Measurements from ENCODE around the gene IGSF8.

DNA sequence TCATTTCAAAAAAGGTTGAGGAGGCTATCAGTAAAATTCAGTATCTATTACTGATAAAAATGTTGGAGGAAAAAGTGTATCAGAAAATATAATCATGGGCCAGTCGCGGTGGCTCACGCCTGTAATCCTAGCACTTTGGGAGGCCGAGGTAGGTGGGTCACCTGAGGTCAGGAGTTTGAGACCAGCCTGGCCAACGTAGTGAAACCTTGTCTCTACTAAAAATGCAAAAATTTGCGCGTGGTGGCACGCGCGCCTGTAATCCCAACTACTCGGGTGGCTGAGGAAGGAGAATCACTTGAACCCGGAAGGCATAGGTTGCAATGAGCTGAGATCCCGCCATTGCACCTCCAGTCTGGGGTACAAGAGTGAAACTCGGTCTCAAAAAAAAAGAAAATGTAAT is 47.7 kb upstream of the IGSF8 start:
- TF ChIP-seq FOSL1 (IDR thresholded peaks at IDR 0.05; ENCODE audit: low read depth) (no peak), JUND (IDR thresholded peaks at IDR 0.05) (no peak), POLR2A (IDR thresholded peaks at IDR 0.05; ENCODE audit: borderline replicate concordance, extremely low read depth, insufficient read depth, insufficient read length) (no peak), EGR1 (IDR thresholded peaks at IDR 0.05; ENCODE audit: low read depth) (no peak), POLR2AphosphoS5 (IDR thresholded peaks at IDR 0.05; ENCODE audit: low read depth, low read length) (no peak), TCF7L2 (IDR thresholded peaks at IDR 0.05; ENCODE audit: borderline replicate concordance, extremely low read depth, insufficient read depth, insufficient read length) (no peak), RAD21 (IDR thresholded peaks at IDR 0.05; ENCODE audit: low read depth) (no peak), SIN3A (IDR thresholded peaks at IDR 0.05; ENCODE audit: low read depth) (no peak), ZNF274 (IDR thresholded peaks at IDR 0.05; ENCODE audit: low read depth, low read length) (no peak), CEBPB (IDR thresholded peaks at IDR 0.05; ENCODE audit: low read depth) (no peak)
- TF ChIP-seq, protein P1, sequence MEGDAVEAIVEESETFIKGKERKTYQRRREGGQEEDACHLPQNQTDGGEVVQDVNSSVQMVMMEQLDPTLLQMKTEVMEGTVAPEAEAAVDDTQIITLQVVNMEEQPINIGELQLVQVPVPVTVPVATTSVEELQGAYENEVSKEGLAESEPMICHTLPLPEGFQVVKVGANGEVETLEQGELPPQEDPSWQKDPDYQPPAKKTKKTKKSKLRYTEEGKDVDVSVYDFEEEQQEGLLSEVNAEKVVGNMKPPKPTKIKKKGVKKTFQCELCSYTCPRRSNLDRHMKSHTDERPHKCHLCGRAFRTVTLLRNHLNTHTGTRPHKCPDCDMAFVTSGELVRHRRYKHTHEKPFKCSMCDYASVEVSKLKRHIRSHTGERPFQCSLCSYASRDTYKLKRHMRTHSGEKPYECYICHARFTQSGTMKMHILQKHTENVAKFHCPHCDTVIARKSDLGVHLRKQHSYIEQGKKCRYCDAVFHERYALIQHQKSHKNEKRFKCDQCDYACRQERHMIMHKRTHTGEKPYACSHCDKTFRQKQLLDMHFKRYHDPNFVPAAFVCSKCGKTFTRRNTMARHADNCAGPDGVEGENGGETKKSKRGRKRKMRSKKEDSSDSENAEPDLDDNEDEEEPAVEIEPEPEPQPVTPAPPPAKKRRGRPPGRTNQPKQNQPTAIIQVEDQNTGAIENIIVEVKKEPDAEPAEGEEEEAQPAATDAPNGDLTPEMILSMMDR (IDR thresholded peaks at IDR 0.05 in 2 of 3, conservative IDR thresholded peaks at IDR 0.05 in 1 of 3; ENCODE audit: borderline replicate concordance in 1 of 3, insufficient read depth in 1 of 3, low read depth in 2 of 3, low read length in 2 of 3) = no peak
- TF ChIP-seq, protein P2, sequence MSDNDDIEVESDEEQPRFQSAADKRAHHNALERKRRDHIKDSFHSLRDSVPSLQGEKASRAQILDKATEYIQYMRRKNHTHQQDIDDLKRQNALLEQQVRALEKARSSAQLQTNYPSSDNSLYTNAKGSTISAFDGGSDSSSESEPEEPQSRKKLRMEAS (IDR thresholded peaks at IDR 0.05) = no peak
